Measurements from ENCODE around the gene RFC5.

- no peak for TF ChIP-seq SIX5 (IDR thresholded peaks at IDR 0.05; ENCODE audit: low read depth, low read length)
- no peak for TF ChIP-seq CTCF (IDR thresholded peaks at IDR 0.05; ENCODE audit: control extremely low read depth in 1 of 3, insufficient read depth in 1 of 3, low read depth in 1 of 3, low read length in 3 of 3)
- no peak for TF ChIP-seq GABPA (IDR thresholded peaks at IDR 0.05; ENCODE audit: borderline replicate concordance, insufficient read depth, low read length)
- TF ChIP-seq TAF7 (optimal IDR thresholded peaks at IDR 0.05; ENCODE audit: borderline replicate concordance, low read depth, low read length), result no peak
- TF ChIP-seq JUN (IDR thresholded peaks at IDR 0.05; ENCODE audit: low read depth, low read length), result no peak
Observed at GRCh38 chr12:118017926-118018325, 1.4 kb downstream of the RFC5 start.
